Ecto neural progenitor cell (in vitro differentiated cells): Measurements from ENCODE around the gene TRIM14.
"Not testable (repeated sequence)": the region's sequence is repeated elsewhere in the genome, so short reads cannot be mapped to it uniquely, and the experiment has no call there.

Source experiments
- DNase-seq: peaks from one replicate; pipeline ENCODE4 v3.0.0-alpha.2; 2018; ENCODE audit warnings: low spot score

Gene TRIM14

DNA sequence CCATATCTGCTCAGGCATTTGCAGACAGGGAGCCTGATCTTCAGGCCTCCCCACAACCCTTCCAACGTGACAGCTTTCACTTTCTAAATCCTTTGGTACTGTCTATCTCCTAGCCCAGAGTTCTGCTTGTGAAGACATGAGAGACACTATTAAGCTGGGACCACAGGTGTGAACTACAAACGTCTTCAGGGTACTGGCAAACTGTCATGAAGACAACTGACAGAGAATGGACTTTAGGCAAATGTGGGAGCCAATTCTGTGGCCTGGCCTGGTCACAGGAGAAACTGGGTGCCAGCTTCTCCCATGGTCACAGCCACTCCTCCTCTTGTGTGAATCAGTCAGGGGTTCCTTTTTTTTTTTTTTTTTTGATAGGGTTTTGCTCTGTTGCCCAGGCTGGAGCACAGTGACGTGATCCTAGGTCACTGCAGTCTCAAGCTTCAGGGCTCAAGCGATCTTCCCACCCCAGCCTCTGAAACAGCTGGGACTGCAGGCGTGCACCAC lies 10.4 kb downstream of the TRIM14 start:
- no peak for DNase-seq

DNA sequence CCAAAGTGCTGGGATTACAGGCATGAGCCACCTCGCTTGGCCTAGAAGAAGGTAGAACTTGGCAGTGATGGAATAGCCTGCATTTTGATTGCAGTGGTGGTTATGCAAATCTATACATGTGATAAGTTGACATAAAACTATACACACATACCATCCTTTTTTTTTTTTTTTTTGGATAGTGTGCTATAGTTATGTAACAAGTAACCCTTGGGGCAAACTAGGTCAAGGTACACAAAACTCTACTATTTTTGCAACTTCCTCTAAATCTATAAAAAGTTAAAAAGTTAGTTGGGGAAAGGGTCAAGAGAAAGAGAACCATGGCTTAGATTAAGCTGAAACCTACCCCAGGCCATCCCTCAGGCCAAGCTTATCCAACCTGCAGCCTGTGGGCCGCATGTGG lies 11.1 kb downstream of the TRIM14 start:
- DNase-seq = no peak

DNA sequence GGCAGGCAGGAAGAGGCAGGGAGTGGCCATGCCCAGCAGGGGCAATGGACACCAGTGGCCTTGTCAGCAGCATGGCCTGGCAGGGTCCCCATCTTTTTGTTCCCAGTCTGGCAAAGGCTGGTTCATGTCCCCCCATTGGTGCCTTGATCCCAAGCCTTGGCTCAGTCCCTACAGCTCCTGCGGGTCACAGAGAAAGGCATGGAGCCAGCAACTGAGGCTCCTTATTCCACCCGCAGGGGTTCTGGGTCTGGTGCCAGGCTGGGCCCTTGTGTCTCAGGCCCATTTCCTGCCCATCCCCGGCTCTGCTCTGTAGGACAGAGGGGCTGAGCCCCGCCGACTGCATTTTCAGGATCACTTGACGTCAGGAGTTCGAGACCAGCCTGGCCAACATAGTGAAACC lies 14.0 kb downstream of the TRIM14 start:
- no peak for DNase-seq

DNA sequence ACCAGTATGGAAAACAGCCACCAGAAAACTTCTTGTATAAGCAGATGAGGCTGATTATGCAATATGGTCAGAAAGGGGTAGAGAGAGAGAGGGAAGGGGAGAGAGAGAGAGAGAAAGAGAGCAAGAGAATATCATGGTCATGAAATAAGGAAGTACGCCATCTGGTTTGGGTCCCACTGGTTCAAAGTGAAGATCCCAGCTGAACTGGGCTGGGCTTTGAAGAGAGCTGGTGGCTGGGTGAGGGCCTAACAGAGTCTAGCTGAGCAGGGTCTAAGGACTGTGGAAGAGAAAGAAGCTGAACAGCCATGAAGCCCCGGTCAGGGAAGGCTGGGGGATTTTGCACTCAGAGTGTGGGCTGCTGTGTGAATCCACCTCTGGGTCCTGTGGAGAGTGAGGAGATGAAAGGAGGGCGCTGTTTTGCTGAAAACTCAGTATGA lies 14.6 kb downstream of the TRIM14 start:
- DNase-seq = no peak

DNA sequence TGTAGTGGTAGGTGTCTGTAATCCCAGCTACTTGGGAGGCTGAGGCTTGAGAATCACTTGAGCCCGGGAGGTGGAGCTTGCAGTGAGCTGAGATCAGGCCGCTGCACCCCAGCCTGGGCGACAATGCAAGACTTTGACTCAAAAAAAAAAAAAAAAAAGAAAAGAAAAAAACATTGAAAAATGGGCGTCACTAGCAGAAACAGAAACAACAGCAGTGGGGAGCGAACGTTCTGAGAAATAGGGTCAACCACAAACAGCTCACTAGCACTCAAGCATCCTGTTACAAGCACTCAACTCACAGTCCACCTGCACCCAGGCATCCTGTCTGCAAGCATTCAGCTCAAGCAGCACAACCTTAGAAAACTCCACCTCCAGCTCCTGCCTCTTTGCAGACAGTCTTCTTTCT lies 17.2 kb downstream of the TRIM14 start:
- DNase-seq = no peak

DNA sequence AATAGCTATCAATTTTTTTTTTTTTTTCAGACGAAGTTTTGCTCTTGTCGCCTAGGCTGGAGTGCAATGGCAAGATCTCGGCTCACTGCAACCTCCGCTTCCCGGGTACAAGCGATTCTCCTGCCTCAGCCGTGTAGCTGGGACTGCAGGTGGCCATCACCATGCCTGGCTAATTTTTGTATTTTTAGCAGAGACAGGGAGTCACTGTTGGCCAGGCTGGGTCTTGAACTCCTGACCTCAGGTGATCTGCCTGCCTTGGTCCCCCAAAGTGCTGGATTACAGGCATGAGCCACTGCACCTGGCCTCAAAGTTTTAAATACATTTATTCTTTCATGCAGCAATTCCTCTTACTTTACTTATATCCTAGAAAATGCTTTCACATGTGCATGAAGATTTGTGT lies 17.6 kb downstream of the TRIM14 start:
- no peak for DNase-seq

DNA sequence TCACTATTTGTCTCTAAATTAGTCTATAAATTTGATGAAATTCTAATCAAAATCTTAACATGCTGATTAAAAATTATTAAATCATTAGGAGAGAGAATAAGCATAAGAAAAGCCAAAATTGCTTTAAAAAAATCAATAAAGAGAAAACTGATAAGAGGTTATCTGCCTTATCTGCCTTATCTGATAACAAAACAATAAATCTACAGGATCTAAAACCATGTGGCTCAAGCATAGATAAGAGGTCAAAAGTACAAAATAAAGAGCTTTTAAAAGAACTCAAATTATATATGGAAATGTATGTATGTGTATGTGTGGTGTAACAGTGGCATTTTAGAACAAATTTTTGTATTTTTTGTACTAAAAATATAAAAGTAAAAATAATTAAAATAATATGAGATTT lies 18.6 kb downstream of the TRIM14 start:
- no peak for DNase-seq

DNA sequence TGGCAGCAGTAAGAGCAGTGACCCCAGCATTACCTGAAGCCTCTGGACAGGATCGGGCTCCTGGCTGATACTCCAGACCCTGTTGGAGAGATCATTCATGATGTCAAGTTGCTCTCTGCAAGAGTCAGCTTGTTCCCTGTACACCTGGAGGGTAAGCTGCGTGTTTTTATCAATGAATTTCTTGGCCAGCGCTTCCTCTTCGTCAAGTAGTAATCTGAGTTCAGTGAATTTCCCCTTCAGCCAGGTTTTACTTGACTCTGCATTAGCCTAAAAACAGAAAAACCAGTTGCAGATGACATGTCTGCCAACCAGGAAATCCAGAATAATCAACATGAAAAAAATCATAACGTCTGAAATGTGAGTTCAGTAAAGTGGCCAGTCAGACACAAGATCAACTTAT lies 19.1 kb downstream of the TRIM14 start:
- DNase-seq = no peak

DNA sequence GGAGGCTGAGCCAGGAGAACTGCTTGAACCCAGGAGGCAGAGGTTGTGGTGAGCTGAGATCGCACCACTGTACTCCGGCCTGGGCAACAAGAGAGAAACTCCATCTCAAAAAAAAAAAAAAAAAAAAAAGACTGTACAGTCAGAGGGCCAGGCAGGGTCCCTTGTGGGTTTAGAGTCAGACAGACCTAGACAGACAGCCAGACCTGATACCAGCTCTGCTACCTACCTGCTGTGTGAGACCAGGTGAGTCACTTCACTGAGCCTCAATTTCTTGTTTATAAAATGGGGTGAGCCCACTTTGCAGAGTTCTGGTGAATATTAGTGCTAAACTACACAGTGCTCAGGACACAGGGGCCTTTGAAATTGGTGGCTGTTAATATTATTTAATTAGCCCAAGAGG lies 19.7 kb downstream of the TRIM14 start:
- DNase-seq = no peak

DNA sequence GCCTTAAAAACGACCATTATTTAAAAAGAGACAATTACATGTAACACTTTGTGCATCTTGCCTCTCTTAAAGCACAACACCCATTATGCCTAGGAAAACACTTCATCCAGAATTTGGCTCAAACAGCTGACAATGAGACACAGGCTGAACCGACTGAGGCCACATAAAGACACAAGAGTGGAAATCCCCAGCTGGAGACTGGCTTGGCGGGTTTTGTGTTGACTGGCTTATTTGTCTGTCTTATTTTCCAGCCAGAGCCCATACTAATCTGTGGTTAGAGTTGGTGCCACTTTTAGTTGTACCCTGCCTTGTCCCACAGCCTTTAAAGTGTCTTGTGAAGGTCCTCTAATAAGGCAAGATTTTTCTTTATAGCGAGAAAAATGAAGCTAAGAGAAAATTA lies 21.2 kb downstream of the TRIM14 start:
- DNase-seq = no peak

DNA sequence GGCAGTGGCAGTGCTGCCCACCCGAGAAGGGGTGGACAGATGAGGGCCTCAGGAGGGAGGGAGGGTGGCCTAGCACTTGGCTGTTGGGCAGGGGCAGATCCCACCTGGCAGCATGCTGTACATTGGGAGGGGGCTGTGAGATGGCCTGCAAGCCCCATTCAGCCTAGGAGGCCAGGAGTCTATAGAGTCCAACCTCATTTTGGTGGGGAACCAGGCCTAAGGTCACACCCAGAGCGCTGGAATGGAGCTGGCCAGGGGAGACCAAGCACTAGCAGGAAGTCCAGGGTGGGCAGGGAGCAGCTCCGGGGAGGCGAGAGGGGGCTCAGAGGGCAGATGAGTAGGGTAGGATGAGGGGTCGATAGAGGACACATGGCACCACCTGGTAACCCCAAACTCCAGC lies 22.9 kb downstream of the TRIM14 start:
- DNase-seq = no peak

DNA sequence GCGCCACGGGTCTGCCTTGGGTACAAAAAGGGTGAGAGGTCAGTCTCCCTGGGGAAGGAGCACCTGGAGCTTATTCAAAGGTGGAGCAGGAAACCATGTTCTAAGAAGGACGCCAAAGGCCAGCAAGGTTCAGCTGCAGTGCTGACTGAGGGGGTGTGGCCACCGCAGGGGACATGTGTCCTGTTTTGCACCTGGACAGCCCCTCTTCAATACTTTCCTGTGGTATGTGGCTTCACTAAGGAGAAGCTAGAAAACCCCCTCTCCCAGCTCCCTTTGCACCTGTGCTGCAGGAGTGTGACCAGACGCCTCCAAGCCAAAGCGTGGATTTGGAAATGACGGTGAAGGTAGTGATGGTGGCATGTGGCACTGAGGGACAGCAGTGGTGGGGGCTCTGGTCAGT lies 23.6 kb downstream of the TRIM14 start:
- DNase-seq = no peak

DNA sequence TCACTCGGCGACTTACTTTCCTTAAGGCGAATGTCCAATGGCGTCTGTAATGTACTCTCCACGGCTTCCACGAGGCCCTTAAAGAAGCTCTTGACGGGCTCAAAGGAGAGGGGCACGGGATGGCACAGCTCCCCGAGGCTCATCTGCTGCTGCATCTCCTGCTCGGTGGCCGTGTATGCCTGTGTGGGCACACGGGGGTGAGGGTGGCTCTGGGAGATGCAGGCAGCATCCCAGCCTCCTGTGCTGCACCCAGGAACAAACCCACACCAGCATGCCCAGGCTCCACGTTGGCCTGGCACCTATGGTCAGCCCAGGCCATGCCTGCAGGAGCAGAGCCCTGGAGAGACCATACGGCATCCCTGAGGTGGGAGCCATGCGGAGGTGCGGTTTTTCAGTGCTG lies 24.2 kb downstream of the TRIM14 start:
- DNase-seq = no peak

DNA sequence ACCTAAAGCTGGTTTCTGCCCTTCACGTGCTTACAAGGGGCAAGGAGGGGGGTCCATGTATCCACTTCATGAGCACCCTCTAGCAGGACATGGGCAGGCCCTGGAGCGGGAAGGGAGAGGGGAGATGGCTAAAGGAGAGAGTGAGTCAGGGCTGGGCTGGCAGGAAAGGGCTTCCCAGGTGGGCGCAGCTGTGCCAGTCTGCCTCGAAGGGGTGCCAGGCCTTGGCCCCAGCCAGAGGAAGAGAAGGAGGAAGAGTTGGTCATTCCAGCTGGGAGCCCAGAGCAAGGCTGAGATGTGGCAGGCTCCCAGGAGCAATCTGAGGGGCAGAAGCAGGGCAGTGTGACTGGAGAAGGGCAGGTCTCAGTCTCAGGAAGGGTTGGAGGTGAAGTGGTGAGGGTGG lies 24.7 kb downstream of the TRIM14 start:
- no peak for DNase-seq

DNA sequence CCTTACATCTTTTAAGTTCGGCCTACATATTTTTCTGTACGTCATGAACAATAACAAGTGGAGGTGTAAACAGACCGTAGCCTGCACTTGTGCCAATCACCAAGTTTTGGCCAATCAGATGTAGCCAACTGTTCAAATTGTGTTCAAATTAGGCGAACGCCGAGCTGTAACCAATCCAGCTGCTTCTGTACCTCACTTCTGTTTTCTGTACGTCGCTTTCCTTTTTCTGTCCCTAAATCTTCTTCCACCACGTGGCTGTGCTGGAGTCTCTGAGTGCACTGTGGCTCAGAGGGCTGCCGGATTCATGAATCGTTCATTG lies 26.4 kb downstream of the TRIM14 start:
- DNase-seq = peak; percentile 36

DNA sequence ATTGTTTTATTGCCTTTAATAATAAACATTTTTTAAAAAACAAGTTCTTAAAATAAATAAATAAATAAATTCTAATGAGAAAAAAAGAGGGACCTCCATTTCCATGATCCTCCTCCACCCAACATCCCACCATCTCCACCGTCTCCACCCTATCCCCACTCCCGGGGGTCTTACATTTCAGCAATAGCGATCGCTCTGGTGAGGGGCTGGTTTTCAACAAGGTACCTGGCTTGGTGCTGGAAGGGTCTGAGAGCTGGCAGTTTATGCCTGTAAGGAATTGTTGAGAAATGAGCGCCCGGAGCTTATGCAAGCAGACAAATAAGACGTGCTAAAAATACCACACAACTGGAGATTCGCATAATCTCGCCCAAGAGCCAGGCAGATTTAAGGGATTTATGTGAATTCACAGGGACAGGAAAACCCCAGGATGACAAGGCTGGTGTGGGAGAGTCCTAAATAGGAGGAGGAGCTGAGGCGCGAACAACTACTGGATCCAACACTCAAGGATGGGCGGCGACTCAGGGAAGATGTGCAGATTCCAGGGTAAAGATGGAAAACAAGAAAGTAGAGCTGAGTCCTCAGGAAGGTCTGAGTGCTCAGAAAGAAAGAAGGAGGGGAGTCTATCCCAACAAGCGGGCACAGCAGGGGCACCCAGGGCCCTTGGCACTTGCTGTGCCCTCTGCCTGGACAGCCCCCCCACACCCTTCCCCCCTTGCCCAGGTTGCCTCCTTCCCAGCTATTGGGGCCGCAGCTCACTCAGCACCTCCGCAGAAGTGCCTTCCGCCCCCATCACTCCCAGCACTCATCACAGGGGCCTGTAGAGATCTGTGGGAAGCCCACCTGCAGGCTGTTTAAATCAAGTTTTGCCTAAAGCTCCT lies 27.0 kb downstream of the TRIM14 start:
- peak; percentile 47 for DNase-seq

DNA sequence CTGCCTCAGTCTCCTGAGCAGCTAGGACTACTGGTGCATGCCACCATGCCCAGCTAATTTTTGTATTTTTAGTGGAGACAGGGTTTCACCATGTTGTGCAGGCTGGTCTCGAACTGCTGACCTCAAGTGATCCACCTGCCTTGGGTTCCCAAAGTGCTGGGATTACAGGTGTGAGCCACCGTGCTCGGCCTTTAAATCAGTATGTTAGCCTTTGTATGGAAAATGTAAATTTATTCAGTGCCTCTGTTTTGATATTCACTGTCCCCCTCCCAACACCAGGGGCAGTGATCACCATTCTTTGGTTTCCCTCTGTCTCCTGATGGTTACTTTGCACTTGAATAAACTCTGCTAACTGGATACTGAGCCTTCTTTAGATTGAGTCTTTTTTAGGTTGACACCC lies 28.3 kb downstream of the TRIM14 start:
- DNase-seq = not testable (repeated sequence)

DNA sequence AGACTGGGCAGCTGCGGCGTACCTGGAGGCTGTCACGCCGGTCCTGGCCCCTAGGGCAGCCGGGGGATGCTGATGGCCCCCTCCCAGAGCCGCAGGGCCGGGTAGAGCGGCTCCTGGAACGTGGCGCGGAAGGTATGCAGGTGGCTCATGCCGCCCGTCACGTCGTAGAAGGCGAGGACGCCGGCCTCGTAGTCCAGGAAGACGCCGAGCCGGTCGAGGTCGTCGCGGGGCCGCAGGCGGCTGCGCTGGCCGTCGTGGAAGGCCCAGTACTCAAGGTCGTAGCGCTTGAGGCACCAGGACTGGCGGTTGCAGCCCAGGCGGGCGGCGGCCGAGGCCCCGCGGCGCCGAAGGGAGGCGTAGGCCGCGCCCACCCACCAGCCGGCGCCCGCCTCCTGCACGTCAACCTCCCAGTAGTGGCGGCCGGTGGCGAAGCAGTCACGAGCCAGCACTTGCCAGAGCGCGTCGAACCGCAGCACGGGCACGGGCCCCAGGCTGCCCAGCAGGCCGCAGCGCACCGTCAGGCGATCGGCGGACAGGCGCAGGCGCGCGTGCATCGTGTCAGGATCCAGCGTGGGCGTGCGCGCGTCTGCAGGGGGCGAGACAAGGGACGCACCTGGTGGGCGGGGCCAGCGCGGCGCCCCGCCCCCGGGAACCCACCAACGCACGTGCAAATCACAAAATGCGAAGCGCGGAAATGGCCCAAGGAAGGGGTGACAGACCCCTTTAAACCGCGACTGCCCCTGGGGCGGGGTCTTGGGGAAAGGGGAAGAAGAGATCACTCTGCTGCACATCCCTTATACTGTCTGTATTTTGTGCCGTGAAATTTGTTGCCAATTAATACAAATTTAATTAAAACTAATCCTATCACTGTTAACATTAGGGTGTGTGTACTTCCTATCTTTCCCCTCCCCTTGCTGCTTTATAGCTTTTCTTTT lies 31.3 kb downstream of the TRIM14 start:
- peak; percentile 78 for DNase-seq

DNA sequence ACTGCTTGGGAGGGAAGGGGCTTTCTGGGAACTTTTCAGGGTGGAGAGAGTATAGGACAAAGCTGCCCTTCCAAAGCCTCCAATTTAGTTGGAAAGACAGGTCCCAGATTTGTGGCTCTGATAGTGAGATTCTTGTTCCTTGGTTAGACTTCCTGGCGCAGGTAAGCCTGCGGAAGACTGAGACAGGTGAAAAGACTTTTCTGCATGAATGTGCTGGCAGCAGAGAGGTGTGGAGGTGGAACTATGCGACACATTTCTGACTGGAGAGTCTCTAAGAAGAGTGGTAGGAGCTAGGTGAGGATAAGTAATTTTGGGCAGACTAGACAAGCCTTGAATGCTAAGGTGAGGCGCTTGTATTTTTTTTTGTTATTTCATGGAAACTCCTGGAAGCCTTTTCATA lies 32.6 kb downstream of the TRIM14 start:
- DNase-seq = no peak

DNA sequence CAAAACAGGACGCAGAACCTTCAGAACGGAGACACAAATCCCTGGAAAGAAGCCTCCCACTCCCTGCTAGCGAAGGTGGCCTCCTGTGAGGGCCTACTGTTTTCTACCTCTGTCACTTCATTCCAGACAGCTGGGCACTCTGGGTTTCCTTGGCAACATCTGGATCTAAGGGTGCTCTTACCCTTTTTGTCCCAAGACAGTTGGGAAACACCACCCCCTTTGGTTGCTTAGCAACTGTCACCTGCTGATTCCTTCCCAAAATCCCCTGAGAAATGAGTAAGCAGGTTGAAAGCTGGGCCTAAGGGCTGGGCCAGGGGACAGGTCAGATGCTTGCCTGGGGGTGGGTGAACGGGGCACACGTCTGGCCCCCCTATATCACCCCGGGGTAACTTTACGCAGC lies 33.1 kb downstream of the TRIM14 start:
- peak; percentile 73 for DNase-seq

DNA sequence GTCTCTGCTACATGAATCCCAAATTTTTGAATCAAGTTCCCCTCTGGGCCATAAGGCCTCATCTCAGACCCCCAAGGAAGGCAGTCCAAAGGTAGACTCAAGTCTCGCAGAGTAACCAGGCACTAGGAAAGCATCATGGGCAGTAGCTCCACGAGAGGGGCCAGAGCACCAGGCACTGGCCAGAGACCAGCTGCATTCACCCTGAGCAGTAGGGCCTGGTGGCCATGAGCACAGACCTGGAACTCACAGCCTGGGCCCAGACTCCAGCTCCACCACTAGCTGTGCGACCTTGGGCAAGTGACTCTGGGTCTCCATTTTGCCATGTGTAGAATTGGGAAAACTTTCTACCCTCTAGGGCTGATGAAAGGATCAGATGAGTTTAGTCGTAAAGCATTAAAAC lies 34.0 kb downstream of the TRIM14 start:
- DNase-seq = no peak

DNA sequence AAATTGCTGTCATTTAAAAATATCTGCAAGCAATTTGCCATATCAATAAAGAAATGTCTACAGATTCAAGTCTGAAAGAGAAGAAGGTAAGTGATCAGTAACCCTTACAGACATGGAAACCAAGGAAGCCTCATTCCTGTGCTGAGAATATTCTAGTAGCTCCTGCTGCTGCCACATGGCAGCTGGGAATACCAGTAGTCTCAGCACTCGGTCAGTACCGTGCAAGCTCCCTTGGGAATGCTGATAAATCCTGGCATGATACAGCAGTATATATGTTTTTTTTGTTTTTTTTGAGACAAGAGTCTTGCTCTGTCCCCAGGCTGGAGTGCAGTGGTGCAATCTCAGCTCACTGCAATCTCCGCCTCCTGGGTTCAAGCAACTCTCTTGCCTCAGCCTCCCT lies 34.6 kb downstream of the TRIM14 start:
- no peak for DNase-seq

DNA sequence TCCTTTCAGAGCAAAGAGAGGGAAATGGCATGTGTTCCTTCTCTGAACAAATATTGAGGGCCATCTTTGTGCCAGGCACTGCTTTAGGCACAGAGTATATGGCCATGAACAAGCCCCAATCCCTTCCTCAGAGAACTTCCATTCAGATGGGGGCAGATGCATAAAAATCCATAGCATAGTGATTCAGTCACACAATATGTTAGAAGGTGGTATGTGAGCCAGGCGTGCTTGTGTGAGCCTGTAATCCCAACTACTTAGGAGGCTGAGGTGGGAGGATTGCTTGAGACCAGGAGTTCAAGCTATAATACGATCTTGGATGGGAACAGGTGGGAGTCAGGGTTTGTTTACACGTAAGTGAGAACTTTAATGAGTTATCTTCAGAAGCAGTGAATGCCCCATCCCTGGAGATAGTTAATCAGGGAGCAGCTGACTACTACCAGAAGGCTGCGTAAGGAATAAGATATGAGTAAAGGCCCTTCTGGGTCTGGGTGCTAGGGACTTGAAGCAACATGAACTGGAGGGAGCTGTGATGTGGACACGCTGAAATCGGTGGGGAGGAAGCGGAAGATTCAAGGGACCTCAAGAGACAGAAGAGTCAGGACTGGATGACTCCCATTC lies 35.3 kb downstream of the TRIM14 start:
- DNase-seq = no peak
